GM12878 (cell line): ENCODE data around the gene EFNB2. TPM values are rescaled to one million over a fixed set of nuclear protein-coding genes. Genes with fewer than 3 reads are reported as not detected.

ENCODE experiments used
- ATAC-seq: fragments of 200-7000 bp; cut with Tn5 transposase; 3 replicates; pipeline ENCODE4 v1.9.1; 2020; ENCODE audit warnings: mild to moderate bottlenecking, moderate library complexity
- BruUV-seq: library from RNA; stranded (reverse); fragments of 400-500 nt; replicated peaks from 2 replicates; lab custom pipeline; 2021; lab: Mats Ljungman, UMichigan
- CTCF ChIA-PET: fragments of 300-600 bp; sonication (Branson Sonifier 250); formaldehyde crosslinking; extraction: SDS; loops from one replicate; lab custom pipeline; 2021; ENCODE audit warnings: inconsistent platforms; lab: Yijun Ruan, JAX
- POLR2A ChIA-PET: fragments of 350-600 bp; formaldehyde crosslinking; extraction: SDS; loops from one replicate; lab custom pipeline; 2021; ENCODE audit warnings: inconsistent platforms; lab: Charles Lee
- RAD21 ChIA-PET: fragments of 300-600 bp; sonication (Branson Sonifier 250); formaldehyde crosslinking; loops from one replicate; lab custom pipeline; 2023; ENCODE audit warnings: antibody characterized with exemption; ENCODE audit not compliant: unreplicated experiment; lab: Charles Lee
- SMC1A ChIA-PET: fragments of 300-600 bp; sonication (Branson Sonifier 250); formaldehyde crosslinking; loops from one replicate; lab custom pipeline; 2023; ENCODE audit not compliant: unreplicated experiment, uncharacterized antibody; lab: Charles Lee
- DNase-seq: peaks from one replicate; pipeline ENCODE4 v3.0.0-alpha.2; 2011; ENCODE audit warnings: low read depth, low spot score
- FAIRE-seq: peaks from 3 replicates; lab custom pipeline; 2011; peaks lifted over from hg19 to GRCh38; lab: Jason Lieb, UNC
- H2AFZ ChIP-seq: 2 replicates; pipeline ENCODE4 v1.6.0; 2011; ENCODE audit warnings: low read depth, low read length, control low read depth; ENCODE audit not compliant: control insufficient read depth
- H3K27ac ChIP-seq: 2 replicates; pipeline ENCODE4 v1.5.1; 2011; ENCODE audit warnings: control low read depth; ENCODE audit not compliant: control insufficient read depth, insufficient read depth
- H3K27me3 ChIP-seq, 2 experiments: replicated peaks in 1 of 2; 2 replicates each; pipeline versions ENCODE4 v1.6.0 to v1.6.1; 2011; ENCODE audit warnings: low read length in 1 of 2; ENCODE audit not compliant: control insufficient read depth in 2 of 2, insufficient read depth in 2 of 2
- H3K36me3 ChIP-seq, 2 experiments: 2 replicates each; pipeline ENCODE4 v1.5.1; 2011; ENCODE audit warnings: low read length in 1 of 2; ENCODE audit not compliant: control insufficient read depth in 2 of 2, insufficient read depth in 2 of 2
- H3K4me1 ChIP-seq: 2 replicates; pipeline ENCODE4 v1.6.1; 2011; ENCODE audit warnings: mild to moderate bottlenecking, low read length, moderate library complexity, mixed read lengths; ENCODE audit not compliant: control insufficient read depth, insufficient read depth
- H3K4me2 ChIP-seq: 2 replicates; pipeline ENCODE4 v1.6.0; 2011; ENCODE audit warnings: control low read depth; ENCODE audit not compliant: control insufficient read depth, insufficient read depth
- H3K4me3 ChIP-seq: fragments of 200-600 bp; sonication (generic); 2 replicates; pipeline ENCODE4 v1.5.1; 2016
- H3K79me2 ChIP-seq: 2 replicates; pipeline ENCODE4 v1.6.0; 2011; ENCODE audit warnings: low read length; ENCODE audit not compliant: control insufficient read depth, insufficient read depth
- H3K9ac ChIP-seq: 2 replicates; pipeline ENCODE4 v1.8.0; 2011; ENCODE audit warnings: low read length, control low read depth, mixed read lengths; ENCODE audit not compliant: control insufficient read depth, insufficient read depth
- H3K9me3 ChIP-seq: replicated peaks from 3 replicates; pipeline ENCODE4 v1.5.1; 2011; ENCODE audit warnings: mild to moderate bottlenecking, low read length; ENCODE audit not compliant: control insufficient read depth, insufficient read depth
- H4K20me1 ChIP-seq: 2 replicates; pipeline ENCODE4 v1.6.0; 2011; ENCODE audit not compliant: control insufficient read depth, insufficient read depth
- BCLAF1 ChIP-seq: fragments of 450-650 bp; IDR thresholded peaks from 2 replicates; pipeline ENCODE4 v1.6.1; 2017; ENCODE audit warnings: antibody characterized with exemption, mild to moderate bottlenecking, moderate library complexity
- BMI1 ChIP-seq: fragments of 450-650 bp; IDR thresholded peaks from 2 replicates; pipeline ENCODE4 v1.6.1; 2016; ENCODE audit warnings: mild to moderate bottlenecking, moderate library complexity, borderline replicate concordance
- CHD2 ChIP-seq: IDR thresholded peaks from 2 replicates; pipeline ENCODE4 v1.6.1; 2011; ENCODE audit warnings: low read depth, low read length, improper control_type of control experiment, borderline replicate concordance
- ESRRA ChIP-seq: IDR thresholded peaks from 2 replicates; pipeline ENCODE4 v1.6.1; 2012; ENCODE audit warnings: mild to moderate bottlenecking, low read length, improper control_type of control experiment
- KLF5 ChIP-seq: fragments of 450-650 bp; IDR thresholded peaks from 2 replicates; pipeline ENCODE4 v1.6.1; 2014; ENCODE audit warnings: mild to moderate bottlenecking; ENCODE audit not compliant: partially characterized antibody
- LARP7 ChIP-seq: fragments of 450-650 bp; IDR thresholded peaks from 2 replicates; pipeline ENCODE4 v1.6.1; 2017; ENCODE audit warnings: mild to moderate bottlenecking
- MTA3 ChIP-seq: IDR thresholded peaks from 2 replicates; pipeline ENCODE4 v1.6.1; 2012; ENCODE audit warnings: low read length, inconsistent platforms, borderline replicate concordance
- NKRF ChIP-seq: fragments of 450-650 bp; conservative IDR thresholded peaks from 2 replicates; pipeline ENCODE4 v1.6.1; 2017; ENCODE audit warnings: mild to moderate bottlenecking, moderate library complexity
- NR2F1 ChIP-seq: fragments of 450-650 bp; conservative IDR thresholded peaks from 2 replicates; pipeline ENCODE4 v1.6.1; 2017; ENCODE audit warnings: mild to moderate bottlenecking
- RCOR1 ChIP-seq: conservative IDR thresholded peaks from 2 replicates; pipeline ENCODE4 v1.6.1; 2012; ENCODE audit warnings: low read depth, low read length, improper control_type of control experiment
- SP1 ChIP-seq: IDR thresholded peaks from one replicate; pipeline ENCODE4 v1.6.1; 2011; ENCODE audit warnings: low read depth, low read length
- SPI1 ChIP-seq: IDR thresholded peaks from 2 replicates; pipeline ENCODE4 v1.6.1; 2011; ENCODE audit warnings: low read depth, mild to moderate bottlenecking, low read length, moderate library complexity, borderline replicate concordance; ENCODE audit not compliant: insufficient read depth
- SRF ChIP-seq, 2 experiments: IDR thresholded peaks; 2 replicates each; pipeline ENCODE4 v1.6.1; 2011; ENCODE audit warnings: low read depth in 2 of 2, low read length in 2 of 2, mild to moderate bottlenecking in 1 of 2, moderate library complexity in 1 of 2
- TCF3 ChIP-seq: IDR thresholded peaks from 2 replicates; pipeline ENCODE4 v1.6.1; 2012; ENCODE audit warnings: low read depth, mild to moderate bottlenecking, low read length, borderline replicate concordance; ENCODE audit not compliant: insufficient read depth
- TCF7 ChIP-seq: IDR thresholded peaks from 2 replicates; pipeline ENCODE4 v1.6.1; 2014; ENCODE audit warnings: antibody characterized with exemption, borderline replicate concordance
- ZNF687 ChIP-seq: fragments of 450-650 bp; IDR thresholded peaks from 2 replicates; pipeline ENCODE4 v1.6.1; 2017; ENCODE audit warnings: mild to moderate bottlenecking, moderate library complexity
- WGBS: methylation state at CpG from one replicate; pipeline ENCODE4 v1.1.6; 2016; ENCODE audit warnings: low lambda C conversion rate; ENCODE audit not compliant: insufficient replicate concordance, insufficient coverage; ENCODE audit errors: missing lambda C conversion rate; 5-methylcytosine and 5-hydroxymethylcytosine counted together
- in situ Hi-C: fragments of 300-500 bp; cut with MboI; formaldehyde crosslinking; loops from 9 replicates; pipeline ENCODE4 v1.14.3; 2018; ENCODE audit warnings: mixed read lengths
- intact Hi-C: fragments of 100-400 bp; cut with micrococcal nuclease; formaldehyde crosslinking; loops from one replicate; pipeline ENCODE4 v1.14.2; 2022; ENCODE audit not compliant: unreplicated experiment
- polyA plus RNA-seq, 11 experiments: library from polyadenylated mRNA; depleted of rRNA in 4 of 11; unstranded in 6 of 11; stranded (reverse) in 5 of 11; fragments of >200 nt; fragmentation: Nextera tagmentation in 4 of 11; fragmentation: Illumina TruSeq in 1 of 11; extraction: Ambion mirVana in 4 of 11; extraction: Trizol in 1 of 11; gene quantifications; 1 replicate in 1 of 11; 2 replicates in 10 of 11; pipeline versions ENCODE4 v1.2.1 to v1.2.3, GENCODE V29; 2011 to 2016; ENCODE audit warnings: inconsistent platforms in 2 of 11, missing spikeins in 2 of 11, low read depth in 1 of 11
- total RNA-seq, 4 experiments: library from RNA; depleted of rRNA in 3 of 4; stranded (reverse); fragments of >200 nt in 3 of 4; fragmentation: Illumina TruSeq in 1 of 4; extraction: Trizol in 1 of 4; gene quantifications; 2 replicates each; pipeline versions ENCODE4 v1.2.1 to v1.2.3, GENCODE V29; 2013 to 2021

Gene EFNB2
- total and polyA plus RNA-seq, 10 of the 15 experiments (the other 5 are each of a cell fraction or from before 2014, with no cell fraction given) = 0.12 to 1.5 (median 0.31) TPM; not detected in 1

GRCh38 chr13:106523576-106523975 lies 11.9 kb downstream of the EFNB2 start:
- no peak overlapping the region for H3K4me2 ChIP-seq
- POLR2A ChIA-PET = no interaction called here
- in situ Hi-C loops = no loop called here
- TF ChIP-seq KLF5 (no peak), NKRF (no peak), RCOR1 (no peak), ESRRA (no peak), TCF7 (no peak), BMI1 (no peak), CHD2 (no peak), NR2F1 (no peak), LARP7 (no peak), TCF3 (no peak), SPI1 (no peak), SP1 (no peak), SRF (IDR thresholded peaks at IDR 0.05; ENCODE audit: low read depth in 2 of 2, low read length in 2 of 2) (no peak), BCLAF1 (no peak), ZNF687 (no peak), MTA3 (no peak)

More at GRCh38 chr13:106523576-106523975, 11.9 kb downstream of the EFNB2 start:
- Histone ChIP-seq H3K4me3 (no peak overlapping the region), H3K36me3 (no peaks in the 10 kb centered on the region), H3K9ac (no peak overlapping the region), H4K20me1 (no peaks in the 10 kb centered on the region), H3K79me2 (no peaks in the 10 kb centered on the region), H3K9me3 (no peaks in the 10 kb centered on the region), H3K4me1 (no peaks in the 10 kb centered on the region), H3K27ac (no peak overlapping the region), H2AFZ (no peak overlapping the region), H3K27me3 (peaks cover 0 to 2% of the 10 kb centered on the region in 2 experiments; a peak in 1 of 4 replicates)
- FAIRE-seq (no peak), DNase-seq (no peak), ATAC-seq (no peak)
- BruUV-seq = no TSS peak
- WGBS = 33% methylated on average over 3 of the region's 3 CpGs
- ChIA-PET SMC1A (no interaction called here), RAD21 (no interaction called here), CTCF (interaction anchor here (3.0 kb wide), 1 partner anchor 12 kb away, joined by 10 read pairs; the partner anchor contains the start of gene EFNB2)
- intact Hi-C loops = no loop called here
